PFSK-1 (cell line): ENCODE data around the gene C1orf21.

Experiments used
- FOXP2 ChIP-seq: optimal IDR thresholded peaks from 2 replicates; pipeline ENCODE3; 2011; ENCODE audit warnings: borderline replicate concordance, control low read depth, inconsistent platforms; ENCODE audit not compliant: insufficient read depth; ENCODE audit errors: extremely low read length, extremely low read depth
- POLR2AphosphoS5 ChIP-seq: IDR thresholded peaks from 2 replicates; pipeline ENCODE4 v1.6.1; 2012; ENCODE audit warnings: low read depth, mild to moderate bottlenecking, control low read depth, low read length, moderate library complexity
- REST ChIP-seq, 2 experiments: IDR thresholded peaks; 2 replicates each; pipeline versions ENCODE4 v1.6.1 to v1.8.0; 2011 to 2012; ENCODE audit warnings: low read depth in 2 of 2, low read length in 2 of 2, control low read depth in 1 of 2, inconsistent platforms in 1 of 2, mild to moderate bottlenecking in 1 of 2, moderate library complexity in 1 of 2; ENCODE audit not compliant: insufficient read depth in 1 of 2
- SIN3A ChIP-seq: IDR thresholded peaks from 2 replicates; pipeline ENCODE4 v1.6.1; 2012; ENCODE audit warnings: mild to moderate bottlenecking, low read length, moderate library complexity, borderline replicate concordance; ENCODE audit not compliant: insufficient read depth
- TAF1 ChIP-seq: IDR thresholded peaks from 2 replicates; pipeline ENCODE4 v1.6.1; 2012; ENCODE audit warnings: low read length, control low read depth, borderline replicate concordance; ENCODE audit not compliant: insufficient read depth

Gene C1orf21

GRCh38 chr1:184577319-184577718, 190.5 kb downstream of the C1orf21 start:
- TF ChIP-seq TAF1 (no peak), FOXP2 (no peak), SIN3A (no peak), POLR2AphosphoS5 (no peak), REST (IDR thresholded peaks at IDR 0.05; ENCODE audit: insufficient read depth in 1 of 2, low read depth in 2 of 2, low read length in 2 of 2) (no peak)

- TF ChIP-seq POLR2AphosphoS5 (no peak), SIN3A (no peak), TAF1 (no peak), FOXP2 (no peak), REST (IDR thresholded peaks at IDR 0.05; ENCODE audit: insufficient read depth in 1 of 2, low read depth in 2 of 2, low read length in 2 of 2) (no peak)
Observed at GRCh38 chr1:184582411-184582810, 195.6 kb downstream of the C1orf21 start.

- TF ChIP-seq POLR2AphosphoS5 (no peak), FOXP2 (no peak), TAF1 (no peak), REST (IDR thresholded peaks at IDR 0.05; ENCODE audit: insufficient read depth in 1 of 2, low read depth in 2 of 2, low read length in 2 of 2) (no peak), SIN3A (no peak)
Observed at GRCh38 chr1:184583849-184584248, 197.0 kb downstream of the C1orf21 start.

- TF ChIP-seq SIN3A (no peak), TAF1 (no peak), FOXP2 (no peak), REST (IDR thresholded peaks at IDR 0.05; ENCODE audit: insufficient read depth in 1 of 2, low read depth in 2 of 2, low read length in 2 of 2) (no peak), POLR2AphosphoS5 (no peak)
Observed at GRCh38 chr1:184588701-184589100, 201.9 kb downstream of the C1orf21 start.

GRCh38 chr1:184590163-184590750, 203.4 kb downstream of the C1orf21 start:
- TF ChIP-seq REST (IDR thresholded peaks at IDR 0.05; ENCODE audit: insufficient read depth in 1 of 2, low read depth in 2 of 2, low read length in 2 of 2): no peak
